Activated CD4-positive, alpha-beta T cell treated with anti-CD3 and anti-CD28 coated beads, Interleukin-2, amount 50 U/mL, for 4 hours (primary cell): ENCODE measurements around the gene AGPAT1.

Experiments used
- DNase-seq, 2 experiments: peaks; one replicate each; pipeline ENCODE4 v3.0.0-alpha.2; 2020

The AGPAT1 gene

DNA sequence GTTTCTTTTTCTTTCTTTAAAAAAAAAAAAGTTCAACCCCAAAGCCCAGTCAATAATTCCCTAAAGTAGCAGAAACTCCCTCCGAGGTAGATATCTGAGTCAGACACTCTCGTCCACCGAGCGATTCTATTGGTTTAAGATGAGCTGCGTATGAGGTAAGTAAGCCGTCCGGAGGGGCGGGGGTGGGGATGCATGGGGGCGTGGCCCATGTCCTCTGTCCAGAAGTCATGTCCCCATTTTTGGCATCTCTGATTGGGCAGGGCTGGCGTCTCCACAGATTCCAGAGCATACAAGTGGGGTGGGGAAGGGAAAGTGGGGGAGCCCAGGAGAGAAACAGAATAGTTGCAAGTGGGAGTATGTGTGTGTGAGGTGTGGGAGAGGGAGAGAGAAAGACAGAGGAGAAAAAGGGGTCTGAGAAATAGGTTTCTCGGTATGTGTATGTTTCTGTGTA, 9.8 kb upstream of the AGPAT1 start:
- DNase-seq = peak; percentile 41 to 49

DNA sequence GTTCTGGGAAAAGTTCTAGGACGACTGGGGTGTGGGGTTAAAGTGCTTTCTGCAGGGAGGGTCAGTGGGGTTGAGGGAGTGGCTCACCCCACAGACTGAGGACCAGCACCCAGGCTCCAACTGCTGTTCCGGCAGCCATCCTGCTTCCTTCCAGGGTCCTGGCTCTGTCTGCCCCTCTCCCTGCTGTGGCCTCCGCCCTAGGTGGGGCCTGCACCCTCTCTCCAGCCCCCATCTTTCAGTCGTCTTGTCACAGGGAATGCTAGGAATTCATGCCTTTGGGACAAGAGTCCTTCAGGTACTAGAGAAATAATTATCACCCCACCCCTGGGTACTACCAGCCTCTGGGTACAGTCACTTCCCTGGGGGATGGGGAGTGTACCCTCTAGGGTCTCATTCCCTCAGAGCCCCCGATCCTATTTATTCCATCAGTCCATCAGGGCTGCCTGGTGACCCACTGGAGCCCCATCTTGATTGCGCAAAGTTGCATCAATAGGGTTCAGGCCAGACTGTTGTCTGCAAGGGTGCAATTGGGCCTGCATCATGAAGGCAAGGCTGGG, 8.3 kb upstream of the AGPAT1 start, which contains the start of gene AGER:
TSS of gene AGER (minus strand) at position 170 of the 557 bp plus-strand sequence. CDS start at position 139, 31 bp downstream.
- DNase-seq = no peak

DNA sequence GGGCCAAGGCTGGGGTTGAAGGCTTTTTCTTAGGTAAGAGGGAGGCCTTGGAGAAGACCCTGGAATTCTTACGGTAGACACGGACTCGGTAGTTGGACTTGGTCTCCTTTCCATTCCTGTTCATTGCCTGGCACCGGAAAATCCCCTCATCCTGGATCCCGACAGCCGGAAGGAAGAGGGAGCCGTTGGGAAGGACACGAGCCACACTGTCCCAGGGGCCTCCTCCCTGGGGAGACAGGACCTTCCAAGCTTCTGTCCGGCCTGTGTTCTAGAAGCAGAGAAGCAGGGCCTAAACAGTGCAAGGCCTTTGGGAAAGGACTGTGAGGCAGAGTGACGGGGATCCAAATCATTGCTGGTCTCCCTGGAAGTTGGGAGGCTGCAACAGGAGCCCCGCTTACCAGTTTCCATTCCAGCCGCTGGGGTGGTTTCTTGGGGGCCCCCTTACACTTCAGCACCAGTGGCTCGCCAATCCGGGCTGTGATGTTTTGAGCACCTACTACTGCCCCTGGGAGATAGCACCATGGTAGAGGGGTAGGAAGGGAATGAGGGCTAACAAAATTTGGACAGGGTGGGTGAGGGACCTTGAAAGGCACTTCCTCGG, 7.7 kb upstream of the AGPAT1 start:
- no peak for DNase-seq

DNA sequence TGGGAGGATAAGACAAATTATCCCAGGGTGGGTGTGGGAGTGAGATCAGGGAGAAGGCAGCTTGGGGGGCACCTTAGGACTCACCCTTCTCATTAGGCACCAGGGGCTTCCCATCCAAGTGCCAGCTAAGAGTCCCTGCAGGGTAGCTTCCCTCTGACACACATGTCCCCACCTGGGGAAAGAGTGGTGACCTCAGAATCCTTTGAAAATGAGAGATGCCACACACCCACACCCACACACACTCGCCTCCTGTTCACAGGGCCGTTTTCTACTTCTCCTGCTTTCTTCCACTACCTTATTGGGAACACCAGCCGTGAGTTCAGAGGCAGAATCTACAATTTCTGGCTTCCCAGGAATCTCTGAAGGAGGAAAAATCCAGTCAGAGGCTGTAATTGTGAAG, 7.1 kb upstream of the AGPAT1 start:
- no peak for DNase-seq

DNA sequence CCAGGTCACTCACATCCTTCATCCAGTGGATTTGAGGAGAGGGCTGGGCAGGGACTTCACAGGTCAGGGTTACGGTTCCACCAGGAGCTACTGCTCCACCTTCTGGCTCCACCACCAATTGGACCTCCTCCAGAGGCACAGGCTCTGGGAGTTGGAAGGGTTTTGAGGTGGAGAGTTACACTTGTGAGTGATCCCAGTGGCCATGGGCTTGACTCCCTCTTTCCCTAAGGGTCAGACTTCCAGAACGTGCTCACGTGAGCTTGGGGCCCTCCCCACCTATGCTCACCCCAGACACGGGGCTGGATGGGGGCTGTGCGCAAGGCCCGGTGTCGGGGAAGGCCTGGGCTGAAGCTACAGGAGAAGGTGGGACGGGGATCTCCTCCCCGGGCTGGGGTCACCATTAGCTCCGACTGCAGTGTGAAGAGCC, 6.7 kb upstream of the AGPAT1 start:
- no peak for DNase-seq

DNA sequence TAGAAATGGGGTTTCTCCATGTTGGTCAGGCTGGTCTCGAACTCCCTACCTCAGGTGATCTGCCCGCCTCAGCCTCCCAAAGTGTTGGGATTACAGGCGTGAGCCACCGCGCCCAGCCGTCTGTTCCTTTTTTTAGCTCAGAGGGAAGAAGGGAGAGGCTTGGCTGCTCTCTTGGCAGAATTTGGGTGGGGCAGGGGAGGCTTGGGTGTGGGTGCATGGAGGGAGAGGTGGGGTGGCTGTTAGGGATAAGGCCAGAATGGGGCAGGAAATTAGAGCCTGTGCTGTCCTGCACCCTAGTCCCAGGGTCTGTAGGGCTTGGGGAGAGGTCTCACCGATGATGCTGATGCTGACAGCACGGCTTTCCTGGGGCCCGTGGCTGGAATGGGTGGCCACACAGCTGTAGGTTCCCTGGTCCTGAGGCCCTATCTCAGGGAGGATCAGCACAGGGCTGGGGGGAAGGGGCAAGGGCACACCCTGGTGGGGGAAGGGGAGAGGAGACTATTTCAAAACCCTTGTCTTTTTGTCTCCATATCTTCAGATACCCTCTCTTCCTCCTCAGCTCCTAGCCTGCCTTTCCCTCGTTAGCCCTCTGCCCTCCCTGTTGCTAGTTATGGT, 6.1 kb upstream of the AGPAT1 start:
- DNase-seq = no peak

DNA sequence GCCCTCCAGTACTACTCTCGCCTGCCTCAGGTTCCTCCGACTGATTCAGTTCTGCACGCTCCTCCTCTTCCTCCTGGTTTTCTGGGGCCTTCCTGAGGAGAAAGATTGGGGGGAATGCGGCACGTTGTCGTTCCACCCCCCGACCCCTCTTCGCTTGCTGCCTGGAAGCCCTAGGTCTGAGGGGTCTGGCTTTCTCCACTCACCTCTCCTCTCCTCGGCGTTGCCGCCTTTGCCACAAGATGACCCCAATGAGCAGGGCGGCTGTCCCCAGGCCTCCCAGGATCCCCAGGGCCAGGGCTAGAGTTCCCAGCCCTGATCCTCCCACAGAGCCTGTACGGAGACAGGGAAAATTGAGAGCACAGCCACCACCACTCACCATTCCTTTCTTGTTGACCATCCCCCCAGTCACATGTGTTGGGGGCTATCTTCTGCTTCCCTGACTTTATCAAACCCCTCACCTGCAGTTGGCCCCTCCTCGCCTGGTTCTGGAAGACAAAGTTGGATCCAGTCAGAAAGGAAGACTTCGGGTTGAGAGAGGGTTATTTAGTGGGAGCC, 5.3 kb upstream of the AGPAT1 start:
- no peak for DNase-seq

DNA sequence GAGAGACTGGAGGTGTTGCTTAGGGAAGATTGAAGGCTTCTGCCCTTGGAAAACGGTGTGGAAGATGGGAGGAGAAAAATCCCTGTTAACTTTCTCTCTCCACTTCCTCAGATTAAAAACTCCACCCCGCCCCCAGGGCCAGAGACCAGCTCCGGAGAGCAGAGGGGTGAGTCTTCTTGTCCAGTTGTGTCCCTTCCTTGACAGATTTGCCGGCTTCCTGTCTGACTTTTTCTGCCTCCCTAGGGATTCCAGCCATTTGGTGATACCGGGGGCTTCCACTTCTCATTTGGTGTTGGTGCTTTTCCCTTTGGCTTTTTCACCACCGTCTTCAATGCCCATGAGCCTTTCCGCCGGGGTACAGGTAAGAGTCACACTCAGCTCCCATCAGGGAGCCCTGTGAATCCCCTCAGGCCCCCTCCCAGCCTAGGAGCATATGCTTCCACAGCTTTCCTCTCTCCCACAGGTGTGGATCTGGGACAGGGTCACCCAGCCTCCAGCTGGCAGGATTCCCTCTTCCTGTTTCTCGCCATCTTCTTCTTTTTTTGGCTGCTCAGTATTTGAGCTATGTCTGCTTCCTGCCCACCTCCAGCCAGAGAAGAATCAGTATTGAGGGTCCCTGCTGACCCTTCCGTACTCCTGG, 4.0 kb upstream of the AGPAT1 start:
- no peak for DNase-seq

DNA sequence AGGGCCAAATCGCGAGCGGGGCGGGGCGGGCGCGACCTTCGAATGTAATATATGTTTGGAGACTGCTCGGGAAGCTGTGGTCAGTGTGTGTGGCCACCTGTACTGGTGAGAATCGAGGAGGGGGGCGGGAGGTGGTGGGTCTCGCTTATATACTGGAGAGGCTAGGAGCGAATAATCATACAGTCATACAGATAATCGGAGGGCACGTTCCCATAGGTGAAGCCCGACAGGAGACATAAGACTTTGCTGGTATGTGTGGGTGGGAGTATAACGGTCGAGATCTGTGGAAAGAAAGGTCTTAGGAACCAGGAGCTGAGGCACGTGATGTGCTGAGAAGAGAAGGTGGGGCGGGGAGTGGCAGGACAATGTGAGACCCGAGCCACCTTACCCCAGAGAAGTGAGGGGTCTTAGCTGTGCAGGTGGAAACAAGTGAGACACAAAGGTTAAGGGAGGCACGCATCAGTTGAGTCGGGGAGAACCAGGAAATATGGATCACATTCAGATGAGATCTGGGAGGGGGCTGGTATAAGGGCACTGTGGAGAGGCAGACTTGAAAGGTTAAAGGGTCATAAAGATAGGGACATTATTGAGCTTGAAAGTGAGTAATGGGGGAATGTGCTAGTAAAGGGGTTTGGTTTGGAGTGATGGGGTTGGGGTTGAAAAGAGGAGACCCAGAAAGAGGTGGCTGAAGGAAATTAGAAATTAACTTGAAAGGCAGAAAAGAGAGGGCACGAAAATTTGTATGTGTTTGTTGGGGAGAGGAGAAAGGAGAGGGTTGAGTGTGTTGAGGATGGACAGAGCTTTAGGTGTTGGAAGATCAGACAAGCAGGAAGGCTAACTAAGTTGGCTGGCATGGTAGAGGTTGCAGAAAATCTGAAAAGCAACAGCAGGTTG, 2.9 kb upstream of the AGPAT1 start:
- no peak for DNase-seq

DNA sequence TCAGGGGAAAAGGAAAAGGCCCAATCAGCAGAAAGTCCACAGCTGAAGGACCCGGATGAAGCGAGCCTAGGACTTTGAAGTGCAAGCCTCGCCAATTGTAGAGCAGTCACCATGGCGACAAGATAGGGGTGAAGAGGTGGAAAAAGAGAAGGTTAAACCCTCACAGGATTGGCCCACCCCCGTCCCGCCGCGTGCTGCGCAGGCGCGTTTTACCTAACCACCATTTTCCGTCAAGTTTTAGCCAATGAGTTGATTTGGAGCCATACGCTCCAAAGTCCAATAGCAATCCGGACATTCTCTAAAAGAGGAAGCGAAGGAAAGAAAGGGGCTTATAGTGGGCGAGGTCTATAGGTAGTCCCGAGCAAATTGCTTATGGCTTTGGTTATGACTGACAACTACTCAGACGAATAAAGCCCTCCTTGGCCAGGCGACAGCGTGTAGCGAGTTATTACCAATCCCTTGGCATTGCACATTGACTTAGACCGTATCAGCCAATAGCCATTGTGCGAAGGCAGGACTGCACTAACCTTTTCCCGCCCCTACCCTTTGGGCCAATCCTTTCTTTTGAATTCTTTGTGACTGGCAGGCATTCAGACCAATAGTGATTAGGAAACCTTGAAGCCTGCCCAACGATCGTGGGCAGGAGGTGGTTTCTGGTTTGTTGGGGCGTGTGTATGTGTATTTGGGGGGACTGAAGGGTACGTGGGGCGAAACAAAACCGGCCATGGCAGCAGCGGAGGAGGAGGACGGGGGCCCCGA, 2.1 kb upstream of the AGPAT1 start, which contains the start of gene RNF5:
TSS of gene RNF5 (plus strand) at position 618 of the 759 bp plus-strand sequence. CDS start at position 725, 107 bp downstream.
- DNase-seq = peak; percentile 92

DNA sequence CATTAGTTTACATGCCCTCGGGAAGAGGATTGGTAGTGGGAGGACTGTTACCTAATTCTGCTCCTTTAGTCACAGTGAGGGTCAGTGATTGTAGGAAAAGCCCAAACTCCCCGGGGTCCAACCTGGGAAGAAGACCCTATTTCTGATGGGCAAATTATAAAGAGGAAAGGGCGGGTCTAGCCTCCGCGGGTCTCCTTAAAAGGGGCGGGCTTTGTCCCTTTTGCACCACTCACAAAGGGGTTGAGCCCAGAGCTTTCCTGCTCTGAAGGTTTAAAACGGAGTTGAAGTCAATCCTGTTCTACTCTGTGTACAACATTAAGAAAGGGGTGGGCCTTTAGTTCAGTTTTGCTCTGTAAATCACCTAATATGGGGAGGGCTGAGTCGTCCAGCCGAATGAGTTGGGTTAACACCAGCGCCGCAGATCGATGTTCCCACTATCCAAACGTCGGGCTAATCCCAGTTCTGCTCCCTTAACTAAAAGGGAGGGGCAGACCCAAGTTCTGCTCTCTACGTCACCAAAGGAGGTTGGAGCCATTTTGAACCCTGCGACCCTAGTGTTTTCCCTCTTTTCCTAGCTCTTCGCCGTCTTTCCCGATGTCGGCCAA, 1.4 kb upstream of the AGPAT1 start:
- DNase-seq = no peak

DNA sequence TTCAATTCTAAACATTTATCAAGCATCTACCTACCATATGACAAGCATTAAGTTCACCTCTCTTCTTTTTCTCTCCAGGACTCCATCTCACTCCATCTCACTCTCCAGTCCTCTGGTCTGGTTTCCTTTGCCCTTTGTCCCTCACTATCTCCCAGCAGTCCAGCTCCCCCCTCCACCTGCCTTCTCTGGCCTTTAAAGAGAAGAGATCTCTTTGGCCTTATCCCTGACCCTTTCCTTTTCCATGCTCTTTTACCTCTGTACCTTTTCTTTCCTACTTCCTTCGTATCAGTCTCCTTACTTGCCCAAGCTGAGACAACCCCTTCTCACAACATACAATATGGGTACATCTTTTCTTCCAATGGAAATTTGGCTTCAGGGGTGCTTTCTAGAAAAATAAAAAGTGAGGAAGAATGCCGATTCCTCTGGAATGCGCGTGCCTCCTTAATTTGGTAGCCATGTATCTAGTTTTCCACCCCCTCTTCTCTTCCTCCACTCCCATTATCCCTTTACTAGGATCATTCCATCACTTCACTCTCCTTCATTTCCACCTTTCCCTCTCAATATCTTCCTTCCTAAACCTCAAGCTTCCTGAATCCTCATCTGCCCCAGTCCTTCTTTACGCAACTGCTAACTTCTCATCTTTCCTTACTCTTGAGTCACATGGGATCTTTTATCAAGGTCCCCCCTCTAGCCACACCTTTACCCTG, 745 bp upstream of the AGPAT1 start:
- DNase-seq = no peak

DNA sequence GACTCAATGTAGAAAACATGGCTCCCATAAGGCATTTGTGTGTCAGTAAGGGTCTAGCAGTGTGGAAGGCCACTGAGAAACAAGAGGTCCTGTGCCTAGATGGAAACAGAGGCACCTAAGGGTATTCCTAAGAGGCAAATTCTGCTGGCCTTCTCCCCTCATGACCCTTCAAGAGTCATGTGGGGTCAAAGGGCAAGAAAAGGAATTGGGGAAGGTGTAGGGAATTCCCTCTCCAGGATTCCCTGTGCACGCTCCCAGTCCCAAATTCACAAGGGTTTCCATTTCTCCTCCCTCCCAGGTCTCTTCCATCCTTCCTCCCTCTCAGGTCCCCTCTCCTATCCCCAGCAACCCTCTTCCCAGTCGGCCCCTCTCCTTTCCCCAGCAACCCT, 568 bp downstream of the AGPAT1 start:
- DNase-seq = no peak

DNA sequence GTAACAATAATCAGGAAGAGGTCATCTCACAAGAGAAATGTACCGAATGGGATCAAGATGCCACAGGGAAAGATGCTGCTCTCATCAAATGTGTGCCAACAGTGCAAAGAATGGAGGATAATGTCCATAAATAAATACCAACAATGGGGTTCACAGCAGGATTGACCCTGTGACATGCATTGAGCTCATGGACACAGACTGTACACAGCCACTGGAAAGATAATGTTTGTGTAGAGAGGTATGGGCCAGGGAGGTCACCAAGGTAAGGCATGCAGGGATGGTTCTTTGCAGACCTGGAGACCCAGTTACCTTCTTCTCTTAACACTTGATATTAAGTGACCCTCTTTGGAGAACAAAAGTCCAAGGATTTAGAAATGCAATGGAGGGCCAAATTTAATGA, 1.5 kb downstream of the AGPAT1 start:
- no peak for DNase-seq

DNA sequence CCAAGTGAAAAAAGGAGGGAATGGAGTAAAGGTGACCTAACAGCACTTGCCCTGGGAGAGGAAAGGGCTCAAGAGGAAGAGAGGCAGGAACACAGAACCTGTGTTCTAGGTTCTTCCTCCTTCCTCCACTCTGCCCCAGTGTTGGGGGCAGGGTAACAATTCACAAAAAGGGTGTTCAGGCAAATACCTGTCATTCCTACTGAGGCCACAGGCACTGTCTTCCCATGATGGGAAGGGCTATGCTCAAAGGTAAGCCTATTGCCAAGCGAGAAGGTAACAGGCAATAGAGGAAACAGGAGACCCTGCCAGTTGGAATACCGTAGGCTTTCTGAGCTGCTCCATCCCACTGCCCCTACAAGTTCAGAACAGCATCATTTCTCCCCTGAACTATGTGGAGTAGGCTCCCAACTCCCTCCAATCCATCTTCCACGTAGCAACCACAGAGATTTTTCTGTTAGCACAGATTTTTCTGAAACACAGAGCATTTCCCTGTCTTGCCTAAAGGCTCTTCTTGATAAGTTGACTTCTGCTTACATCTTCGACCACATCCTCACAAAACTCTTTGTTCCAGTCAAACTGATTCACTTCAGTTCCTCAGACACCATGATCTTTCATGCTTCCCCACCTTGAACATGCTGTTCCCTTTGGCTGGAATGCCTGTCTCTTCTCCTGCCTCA, 2.7 kb downstream of the AGPAT1 start:
- no peak for DNase-seq

DNA sequence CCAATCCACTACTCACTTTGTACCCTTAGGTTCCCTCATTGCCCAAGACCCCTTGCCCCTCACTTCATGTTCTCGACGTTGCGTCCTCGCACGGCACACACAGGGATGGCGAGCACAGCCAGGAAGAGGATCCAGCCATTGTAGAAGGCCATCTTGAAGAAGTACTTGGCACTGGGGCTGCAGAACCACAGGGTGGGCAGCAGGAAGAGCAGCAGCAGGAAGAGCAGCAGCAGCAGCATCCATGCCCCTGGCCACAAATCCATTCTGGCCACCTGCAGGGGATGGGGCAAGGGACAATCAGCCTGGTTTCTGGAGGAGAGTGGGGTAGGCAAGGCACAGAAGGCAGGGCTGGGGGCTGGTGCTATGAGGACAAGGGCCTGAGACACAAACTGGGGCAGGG, 4.7 kb downstream of the AGPAT1 start:
- no peak for DNase-seq

DNA sequence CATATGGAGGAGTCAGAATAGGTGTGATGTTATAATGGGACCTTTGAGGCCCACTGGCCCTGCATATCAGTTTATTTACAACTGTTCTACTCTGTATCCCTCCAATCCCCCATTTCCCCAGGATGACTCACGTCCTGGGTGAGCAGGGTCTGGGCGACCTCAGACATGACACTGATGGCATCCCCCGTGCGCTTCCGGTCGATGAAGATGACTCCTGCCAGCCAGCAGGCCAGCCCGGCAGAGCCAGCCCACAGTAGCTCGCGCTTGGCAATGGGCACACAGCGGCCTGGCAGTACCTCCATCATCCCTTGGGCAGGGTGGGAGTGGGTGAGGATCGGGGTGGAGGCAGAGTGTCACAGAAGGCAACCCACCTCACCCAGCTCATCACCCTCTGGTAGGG, 5.6 kb downstream of the AGPAT1 start:
- DNase-seq = no peak

DNA sequence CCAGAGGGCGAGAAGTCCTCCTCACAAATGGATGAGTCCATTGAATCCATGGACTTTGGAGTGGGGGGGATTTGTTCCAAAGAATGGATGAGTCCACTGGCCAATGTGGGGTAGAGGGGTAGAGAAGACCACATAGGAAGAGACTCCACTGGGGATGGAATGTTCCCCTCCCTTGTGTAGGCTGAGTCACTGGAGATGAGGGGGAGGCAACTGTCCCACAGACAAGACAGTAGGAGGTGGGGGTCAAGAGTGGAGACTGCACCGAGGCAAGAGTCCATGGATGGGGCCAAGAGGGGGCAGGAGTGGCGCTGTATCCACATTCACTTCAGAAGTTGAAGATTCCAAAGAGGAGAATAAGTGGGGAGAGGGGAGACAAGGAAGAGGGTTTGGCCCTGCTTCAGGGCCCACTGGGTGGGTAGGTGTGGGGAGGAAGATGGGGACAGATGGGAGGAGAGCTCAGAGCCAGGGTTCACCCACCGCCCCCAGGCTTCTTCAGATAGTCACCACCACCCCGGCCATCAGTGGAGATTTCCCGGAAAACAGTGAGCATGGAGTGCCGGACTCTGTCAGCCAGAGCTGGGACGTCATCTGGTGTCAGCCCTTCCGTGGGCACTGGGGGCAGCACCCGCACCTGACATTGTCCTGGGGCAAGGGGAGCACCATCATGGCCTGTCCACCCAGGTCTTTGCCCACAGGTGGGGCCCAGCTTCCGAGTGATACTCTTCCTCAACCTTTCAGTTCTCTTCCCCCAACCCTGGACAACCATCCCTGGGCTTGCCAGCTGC, 6.9 kb downstream of the AGPAT1 start:
- DNase-seq = no peak

DNA sequence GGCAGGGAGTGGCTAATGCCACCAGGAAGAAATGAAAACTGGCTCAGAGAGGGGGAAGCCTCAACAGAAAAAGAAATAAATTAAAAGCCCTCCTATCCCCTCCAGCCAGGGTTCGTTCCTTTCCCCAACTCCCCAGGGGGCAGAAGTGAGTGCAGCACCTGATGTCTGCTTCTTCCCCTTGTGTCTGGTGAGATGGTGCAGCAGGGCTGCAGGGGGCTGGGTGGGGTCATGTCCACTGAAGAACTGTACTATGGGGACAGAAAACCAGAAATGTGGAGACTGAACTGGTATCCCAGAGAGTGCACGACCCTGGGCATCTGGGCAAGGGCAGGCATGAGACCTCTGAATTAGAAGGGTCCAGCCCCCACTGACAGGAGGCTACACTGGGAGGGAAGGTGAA, 7.5 kb downstream of the AGPAT1 start:
- no peak for DNase-seq
